ENCODE results near the gene TBL1Y. TPM values are rescaled to one million over a fixed set of nuclear protein-coding genes. Genes with fewer than 3 reads are reported as not detected.

TBL1Y gene
- total and polyA plus RNA-seq, 4 experiments from 2014 or later: not detected

Other genes with a start within 250 kb of the TBL1Y start
- gene AMELY, start 1.1 kb downstream of the TBL1Y start, total RNA-seq: not detected
- not detected for gene AMELY, start 1.1 kb downstream of the TBL1Y start, polyA plus RNA-seq